GM21367 (cell line): Measurements from ENCODE around the gene C1QA.
"Not testable (repeated sequence)": the region's sequence is repeated elsewhere in the genome, so short reads cannot be mapped to it uniquely, and the experiment has no call there.

Experiments
- ATAC-seq: cut with Tn5 transposase; IDR thresholded peaks from one replicate; pipeline ENCODE4 v1.9.1; 2021; ENCODE audit not compliant: unreplicated experiment

Gene C1QA

GRCh38 chr1:22639286-22639685 is 2.9 kb downstream of the C1QA start:
- no peak for ATAC-seq

GRCh38 chr1:22641247-22641646 is 4.8 kb downstream of the C1QA start:
- no peak for ATAC-seq

GRCh38 chr1:22641906-22642636 is 5.6 kb downstream of the C1QA start:
- ATAC-seq = no peak

- no peak for ATAC-seq
These were observed 7.0 kb downstream of the C1QA start, which contains the start of gene C1QC for GRCh38 chr1:22643381-22643780. Gene C1QC, plus strand, starts transcription at chr1:22643633. Its CDS starts 391 bp downstream, at chr1:22644024.

GRCh38 chr1:22643928-22644327 is 7.5 kb downstream of the C1QA start:
- ATAC-seq = no peak

- ATAC-seq = no peak
These were observed 9.5 kb downstream of the C1QA start for GRCh38 chr1:22645931-22646330.

GRCh38 chr1:22646384-22646783 is 10.0 kb downstream of the C1QA start:
- no peak for ATAC-seq

- no peak for ATAC-seq
These were observed 13.8 kb downstream of the C1QA start for GRCh38 chr1:22650089-22650693.

GRCh38 chr1:22651941-22652856 is 15.8 kb downstream of the C1QA start:
- ATAC-seq = no peak

GRCh38 chr1:22652881-22653316 is 16.5 kb downstream of the C1QA start, which contains the start of gene C1QB:
Gene C1QB, plus strand, starts transcription at chr1:22653236. Its CDS starts 6,227 bp downstream, at chr1:22659463.
- no peak for ATAC-seq

GRCh38 chr1:22654692-22655091 is 18.3 kb downstream of the C1QA start:
- no peak for ATAC-seq

- ATAC-seq = no peak
These were observed 22.1 kb downstream of the C1QA start for GRCh38 chr1:22658385-22659163.

- ATAC-seq = no peak
These were observed 24.4 kb downstream of the C1QA start for GRCh38 chr1:22660716-22661241.

- no peak for ATAC-seq
These were observed 25.5 kb downstream of the C1QA start for GRCh38 chr1:22661880-22662279.

- ATAC-seq = no peak
These were observed 25.9 kb downstream of the C1QA start for GRCh38 chr1:22662318-22662717.

GRCh38 chr1:22662986-22663408 is 26.6 kb downstream of the C1QA start:
- no peak for ATAC-seq

GRCh38 chr1:22665752-22666151 is 29.3 kb downstream of the C1QA start:
- ATAC-seq = no peak

- ATAC-seq = no peak
These were observed 30.0 kb downstream of the C1QA start for GRCh38 chr1:22666412-22666811.

GRCh38 chr1:22668840-22669239 is 32.4 kb downstream of the C1QA start:
- ATAC-seq = not testable (repeated sequence)

- ATAC-seq = no peak
These were observed 34.0 kb downstream of the C1QA start for GRCh38 chr1:22670352-22670975.
